Superior temporal gyrus (tissue), 1 donor: Measurements from ENCODE around the gene B3GALNT2.

Experiments used
- DNase-seq: peaks from one replicate; pipeline ENCODE4 v3.0.0-alpha.2; 2016; ENCODE audit errors: extremely low spot score

Gene B3GALNT2

DNA sequence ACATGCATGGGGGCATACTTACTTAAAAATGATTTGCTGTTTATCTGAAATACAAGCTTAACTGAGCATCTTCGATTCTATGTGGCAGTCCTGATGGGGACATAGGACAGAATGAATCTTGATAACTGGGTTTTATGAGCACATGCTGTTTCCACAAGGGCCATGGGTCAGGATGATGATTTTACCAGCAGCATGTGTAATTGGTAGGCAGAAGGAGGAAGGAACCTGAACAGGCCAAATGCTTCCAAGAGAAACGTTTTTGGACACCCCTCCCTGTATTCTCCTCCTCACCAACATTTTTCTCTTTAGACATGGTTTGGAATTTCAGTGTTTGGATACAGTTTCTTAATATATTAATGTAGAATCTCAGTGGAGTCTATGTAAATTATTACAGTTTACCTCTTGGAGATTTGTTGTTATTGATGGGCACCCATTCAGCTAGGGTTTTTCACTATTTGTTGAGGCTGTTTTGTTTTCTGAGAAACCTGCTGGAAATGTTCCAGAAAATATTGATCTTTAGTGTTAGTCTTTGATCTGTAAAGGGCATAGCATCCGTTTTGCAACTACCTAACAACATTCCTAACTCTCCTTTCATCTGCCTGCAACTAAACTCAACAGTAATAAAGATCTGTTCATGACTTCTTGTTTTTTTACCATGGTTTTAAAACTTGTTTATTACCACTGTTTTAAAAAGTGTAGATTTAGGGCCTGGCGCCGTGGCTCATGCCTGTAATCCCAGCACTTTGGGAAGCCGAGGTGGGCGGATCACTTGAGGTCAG is 95.0 kb downstream of the B3GALNT2 start:
- DNase-seq, result no peak

DNA sequence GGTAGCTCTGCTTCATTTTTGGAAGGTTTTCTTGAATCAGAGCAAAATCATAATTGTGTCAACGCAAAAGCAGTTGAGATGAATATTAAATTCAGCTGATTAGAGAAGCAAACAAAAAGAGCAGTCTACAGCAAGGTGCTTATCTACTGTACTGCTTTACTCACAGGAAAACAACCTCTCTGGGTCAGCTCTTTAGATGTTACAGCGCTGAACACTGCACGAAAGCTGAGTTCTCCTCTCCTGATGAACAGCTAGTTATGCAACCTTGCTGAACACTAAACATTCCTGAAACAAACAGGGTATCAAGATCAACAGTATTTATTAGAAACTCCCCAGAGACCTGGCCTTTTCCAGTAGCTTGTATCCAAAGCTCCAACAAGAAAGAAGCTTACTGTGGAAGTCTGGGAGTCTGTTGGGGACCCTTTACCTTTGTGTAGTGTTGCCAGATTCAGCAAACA is 95.7 kb downstream of the B3GALNT2 start:
- DNase-seq, result peak; percentile 25

DNA sequence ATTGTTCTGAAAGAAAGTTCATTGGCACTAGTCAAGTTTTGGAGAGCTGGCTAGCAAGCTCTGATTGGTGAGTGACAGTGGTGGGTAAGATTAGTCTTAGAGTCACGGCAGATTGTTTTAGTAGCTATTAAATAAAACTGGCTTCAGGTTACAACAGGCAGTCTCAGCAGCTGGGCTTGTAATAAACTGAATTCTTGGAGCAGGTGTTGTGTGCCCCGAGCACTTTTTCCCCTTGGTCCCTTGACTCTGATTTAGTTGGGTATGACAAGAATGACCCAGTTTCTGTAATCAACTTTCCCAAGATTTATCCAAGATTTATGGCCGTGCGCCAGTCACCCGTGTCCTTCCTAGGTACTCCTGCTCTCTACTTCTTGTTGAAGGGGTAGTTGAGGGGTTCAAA is 96.8 kb downstream of the B3GALNT2 start:
- no peak for DNase-seq

DNA sequence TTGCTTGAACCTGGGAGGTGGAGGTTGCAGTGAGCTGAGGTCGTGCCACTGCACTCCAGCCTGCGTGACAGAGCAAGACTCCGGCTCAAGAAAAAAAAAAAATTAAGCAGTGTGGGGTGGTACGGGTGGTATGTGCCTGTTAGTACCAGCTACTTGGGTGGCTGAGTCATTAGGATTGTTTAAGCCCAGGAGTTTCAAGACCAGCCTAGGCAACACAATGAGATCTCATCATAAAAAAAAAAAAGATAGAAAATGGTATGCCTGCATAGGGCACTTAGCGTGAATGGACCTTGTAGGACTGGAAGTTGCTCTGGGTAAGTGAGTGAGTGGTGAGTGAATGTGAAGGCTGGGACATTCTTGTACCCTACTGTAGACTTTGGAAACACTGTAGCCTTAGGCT is 100.1 kb downstream of the B3GALNT2 start:
- DNase-seq, result no peak

DNA sequence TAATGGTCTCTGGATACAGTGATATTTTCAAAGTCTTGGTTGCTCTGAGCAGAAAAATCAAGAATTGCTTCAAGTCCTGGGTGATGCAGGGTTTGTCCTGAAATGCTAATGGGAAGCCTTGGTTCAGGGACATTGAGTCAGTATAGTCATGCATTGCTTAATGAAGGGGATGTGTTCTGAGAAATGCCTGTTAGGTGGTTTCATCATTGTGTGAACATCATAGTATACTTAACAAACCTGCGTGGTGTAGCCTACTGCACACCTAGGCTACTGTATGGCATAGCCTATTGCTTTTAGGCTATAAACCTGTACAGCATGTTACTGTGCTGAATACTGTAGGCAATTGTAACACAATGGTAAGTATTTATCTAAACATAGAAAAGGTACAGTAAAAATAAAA is 100.7 kb downstream of the B3GALNT2 start:
- no peak for DNase-seq

DNA sequence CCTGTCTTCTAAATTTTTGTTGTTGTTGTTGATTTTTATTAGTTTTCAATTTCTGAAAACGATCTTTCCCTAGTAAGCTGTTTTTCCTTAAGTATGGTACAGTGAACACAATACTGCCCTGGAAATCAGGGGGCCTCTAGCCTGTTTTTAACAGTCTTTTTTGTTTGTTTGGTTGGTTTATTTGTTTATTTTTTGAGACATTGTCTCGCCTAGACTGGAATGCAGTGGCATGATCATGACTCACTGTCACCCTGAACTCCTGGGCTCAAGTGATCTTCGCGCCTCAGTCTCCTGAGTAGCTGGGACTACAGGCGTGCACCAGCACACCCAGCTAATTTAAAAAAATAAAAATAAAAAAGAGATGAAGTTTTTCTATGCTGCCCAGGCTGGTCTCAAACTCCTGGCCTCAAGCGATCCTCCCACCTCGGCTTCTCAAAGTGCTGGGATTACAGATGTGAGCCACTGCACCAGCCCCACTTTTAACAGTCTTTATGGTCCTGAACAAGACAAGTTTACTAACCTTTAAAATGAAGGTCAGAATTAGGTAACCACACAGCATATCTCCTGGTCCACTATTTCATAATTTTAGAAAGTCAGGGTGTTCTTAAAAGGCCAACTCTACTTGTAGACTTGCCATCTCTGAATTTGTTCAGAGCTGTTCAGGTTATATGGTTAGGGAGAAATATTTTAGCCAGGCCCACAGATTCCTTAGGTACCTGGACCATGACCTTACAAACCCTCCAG is 101.6 kb downstream of the B3GALNT2 start:
- no peak for DNase-seq

DNA sequence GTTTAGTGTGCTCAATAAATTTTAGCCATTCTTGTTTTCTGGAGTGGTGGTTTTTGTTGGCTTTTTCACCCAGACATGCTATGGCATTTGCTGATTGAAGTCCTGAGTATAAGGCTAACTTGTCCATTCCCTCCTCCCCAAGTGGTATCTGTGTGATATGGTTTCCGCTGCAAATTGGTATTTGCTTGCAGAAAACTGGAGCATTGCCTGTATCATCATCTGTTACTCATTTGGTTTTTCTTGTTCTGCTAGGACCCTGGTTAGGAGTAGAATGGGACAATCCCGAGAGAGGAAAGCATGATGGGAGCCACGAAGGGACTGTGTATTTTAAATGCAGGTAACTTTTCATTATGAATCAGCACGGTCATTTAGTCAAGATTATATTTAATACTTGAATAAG is 103.0 kb downstream of the B3GALNT2 start:
- DNase-seq, result no peak
